GM23338 (cell line): ENCODE measurements around the gene MICAL2.

Source experiments
- CREB1 ChIP-seq: fragments of 250-450 bp; sonication (Bioruptor Pico); IDR thresholded peaks from 2 replicates; pipeline ENCODE4 v1.5.0; 2020; ENCODE audit warnings: low read depth, mild to moderate bottlenecking, moderate library complexity
- CTCF ChIP-seq, 2 experiments: fragments of 200-600 bp in 1 of 2; sonication (generic) in 1 of 2; conservative IDR thresholded peaks; 2 replicates each; pipeline versions ENCODE4 v1.5.1 to v1.6.1; 2016 to 2017; ENCODE audit warnings: antibody characterized with exemption in 2 of 2, low read depth in 2 of 2, mild to moderate bottlenecking in 2 of 2, moderate library complexity in 1 of 2
- ETS1 ChIP-seq: IDR thresholded peaks from 2 replicates; pipeline ENCODE4 v1.6.1; 2016; ENCODE audit warnings: antibody characterized with exemption
- EZH2 ChIP-seq: fragments of 200-600 bp; sonication (generic); IDR thresholded peaks from one replicate; pipeline ENCODE4 v1.8.0; 2017; ENCODE audit warnings: antibody characterized with exemption, mild to moderate bottlenecking, low read depth; ENCODE audit not compliant: unreplicated experiment
- JUNB ChIP-seq: IDR thresholded peaks from one replicate; pipeline ENCODE4 v1.6.1; 2016; ENCODE audit warnings: antibody characterized with exemption; ENCODE audit not compliant: unreplicated experiment
- POLR2AphosphoS5 ChIP-seq: IDR thresholded peaks from 2 replicates; pipeline ENCODE4 v1.6.1; 2016; ENCODE audit warnings: antibody characterized with exemption, low read depth
- REST ChIP-seq: IDR thresholded peaks from one replicate; pipeline ENCODE4 v1.6.1; 2018; ENCODE audit warnings: antibody characterized with exemption; ENCODE audit not compliant: unreplicated experiment

GRCh38 chr11:12284316-12285050 is 174.1 kb downstream of the MICAL2 start:
- TF ChIP-seq POLR2AphosphoS5 (no peak), CTCF (conservative IDR thresholded peaks at IDR 0.05; ENCODE audit: low read depth in 2 of 2) (no peak), EZH2 (no peak), CREB1 (CRISPR knock-in tag) (no peak), REST (no peak), ETS1 (no peak), JUNB (no peak)
